SH-SY5Y (cell line): Measurements from ENCODE around the gene KRT20.

Experiments
- GATA2 ChIP-seq: IDR thresholded peaks from 2 replicates; pipeline ENCODE4 v1.6.1; 2011; ENCODE audit warnings: mild to moderate bottlenecking, low read depth, low read length
- GATA3 ChIP-seq: IDR thresholded peaks from 2 replicates; pipeline ENCODE4 v1.6.1; 2011; ENCODE audit warnings: low read depth, mild to moderate bottlenecking, low read length, moderate library complexity

KRT20 gene

DNA sequence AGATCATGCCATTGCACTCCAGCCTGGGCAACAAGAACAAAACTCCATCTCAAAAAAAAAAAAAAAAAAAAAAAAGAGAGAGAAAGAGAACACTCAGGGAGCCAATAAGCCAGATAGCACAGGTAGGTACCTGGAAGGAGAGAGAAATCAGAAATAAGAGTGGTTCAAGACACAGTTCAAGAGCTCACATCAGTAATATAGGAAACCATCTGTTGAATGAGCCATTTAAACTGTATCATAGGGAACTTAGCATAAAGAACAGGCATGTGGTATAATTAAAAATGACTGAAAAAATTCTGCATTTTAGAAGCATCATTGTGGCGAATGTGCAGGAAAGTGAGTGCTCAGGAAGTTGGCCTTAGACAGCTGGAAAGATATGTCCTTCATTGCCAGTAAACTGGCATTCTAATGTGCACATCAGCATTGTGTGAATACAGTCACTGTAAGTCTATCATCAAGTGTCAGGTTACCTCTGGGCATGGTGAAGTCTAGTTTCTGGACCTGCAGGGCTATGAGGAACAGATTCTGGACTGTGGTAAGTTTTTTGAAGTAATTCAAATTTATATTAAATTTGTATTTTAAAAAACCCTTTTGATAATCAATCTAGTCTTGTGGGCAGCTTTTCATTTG, 38.4 kb downstream of the KRT20 start:
- TF ChIP-seq GATA3: no peak
- TF ChIP-seq GATA2: no peak

DNA sequence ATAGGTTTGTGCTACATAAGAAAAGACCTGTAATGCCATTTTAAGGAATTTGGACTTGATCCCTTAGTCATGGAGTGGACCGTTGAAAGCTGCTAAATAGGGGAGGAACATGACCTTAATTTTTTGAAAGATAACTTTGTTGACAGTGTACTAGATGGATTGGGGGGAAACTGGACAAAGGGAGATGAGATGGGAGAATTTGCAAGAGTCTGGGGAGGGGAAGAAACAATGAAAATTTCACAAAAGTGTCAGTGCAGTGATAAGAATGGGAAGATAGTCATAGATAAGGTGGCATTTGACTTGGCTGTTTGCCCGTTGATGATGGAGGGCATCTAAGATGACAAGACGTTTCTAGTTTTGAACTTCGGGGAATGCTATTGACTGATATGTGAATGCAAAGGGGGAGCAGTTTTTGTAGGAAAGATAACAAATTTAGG, 40.4 kb downstream of the KRT20 start:
- TF ChIP-seq GATA3 (no peak), GATA2 (no peak)

DNA sequence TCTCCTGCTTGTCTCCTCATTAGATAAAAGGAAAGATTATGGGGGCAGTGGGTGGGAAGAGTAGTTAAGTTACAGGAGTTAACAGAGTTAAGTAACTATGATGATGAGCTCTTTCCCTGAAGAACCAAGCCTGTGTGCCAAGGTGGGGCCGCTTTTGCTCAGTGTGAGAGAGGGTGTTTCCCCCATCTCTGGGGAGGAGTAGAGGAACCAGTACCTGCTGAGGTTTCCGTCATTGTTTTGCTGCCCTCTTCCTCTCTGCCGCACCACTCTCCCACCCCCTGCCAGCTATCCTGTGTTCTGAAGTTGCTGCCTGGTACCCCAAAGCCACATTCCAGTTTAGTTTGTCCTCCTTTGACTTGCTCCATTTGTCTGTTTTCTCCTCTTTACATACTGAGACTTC, 41.8 kb downstream of the KRT20 start:
- no peak for TF ChIP-seq GATA2
- TF ChIP-seq GATA3: no peak

DNA sequence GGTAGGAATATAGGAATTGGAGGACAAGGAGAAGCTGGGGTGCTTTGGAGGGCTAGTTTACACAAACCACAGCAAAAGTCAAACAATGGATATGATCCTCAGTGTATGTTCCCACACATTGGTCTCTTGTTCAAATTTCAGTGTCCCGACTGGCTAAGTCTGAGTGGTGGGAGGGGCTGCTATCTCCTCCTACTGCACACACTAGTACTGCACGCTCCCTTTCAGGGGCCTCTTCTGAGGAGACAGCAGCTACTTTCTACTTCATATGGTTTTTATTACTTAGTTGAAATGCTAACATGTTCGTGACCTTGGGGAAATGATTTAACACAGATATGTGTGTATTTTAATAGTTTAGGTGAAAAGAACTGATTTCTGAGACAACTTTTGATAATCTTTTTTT, 43.8 kb downstream of the KRT20 start:
- TF ChIP-seq GATA2: no peak
- no peak for TF ChIP-seq GATA3

DNA sequence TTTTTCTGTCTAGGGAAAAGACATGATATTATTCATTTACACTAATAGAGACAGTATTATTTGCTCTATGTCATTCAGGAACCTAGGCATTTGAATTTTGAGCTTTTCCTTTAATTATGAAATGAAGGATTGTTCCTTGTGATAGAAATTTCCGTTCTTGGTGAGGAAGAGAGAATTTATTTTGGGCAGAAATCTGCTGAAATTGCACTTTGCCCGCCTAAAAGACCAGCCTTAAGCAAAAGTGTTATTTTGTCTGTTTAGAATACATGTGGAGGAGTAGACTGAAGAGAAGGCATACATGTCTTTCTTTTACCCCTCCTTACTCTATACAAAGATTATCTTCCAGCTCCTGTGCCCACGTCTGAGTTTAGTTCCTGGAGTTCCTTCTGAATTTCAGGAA, 45.8 kb downstream of the KRT20 start:
- TF ChIP-seq GATA2: no peak
- TF ChIP-seq GATA3: no peak

DNA sequence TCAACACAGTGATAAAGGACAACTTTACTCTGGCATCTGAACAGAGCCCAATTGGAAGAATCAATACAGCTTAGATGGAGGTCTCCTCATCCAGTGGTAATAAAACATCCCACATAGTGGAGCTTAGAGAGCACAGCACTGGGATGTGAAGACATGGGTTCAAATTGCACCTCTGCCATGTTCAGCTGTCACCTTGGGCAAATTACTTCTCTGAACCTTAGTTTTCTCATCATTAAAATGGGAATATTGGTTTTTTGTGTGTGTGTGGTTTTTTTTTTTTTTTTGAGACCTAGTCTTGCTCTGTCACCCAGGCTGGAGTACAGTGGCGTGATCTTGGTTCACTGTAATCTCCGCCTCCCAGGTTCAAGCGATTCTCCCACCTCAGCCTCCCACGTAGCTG, 49.0 kb downstream of the KRT20 start:
- TF ChIP-seq GATA3 (no peak), GATA2 (no peak)

DNA sequence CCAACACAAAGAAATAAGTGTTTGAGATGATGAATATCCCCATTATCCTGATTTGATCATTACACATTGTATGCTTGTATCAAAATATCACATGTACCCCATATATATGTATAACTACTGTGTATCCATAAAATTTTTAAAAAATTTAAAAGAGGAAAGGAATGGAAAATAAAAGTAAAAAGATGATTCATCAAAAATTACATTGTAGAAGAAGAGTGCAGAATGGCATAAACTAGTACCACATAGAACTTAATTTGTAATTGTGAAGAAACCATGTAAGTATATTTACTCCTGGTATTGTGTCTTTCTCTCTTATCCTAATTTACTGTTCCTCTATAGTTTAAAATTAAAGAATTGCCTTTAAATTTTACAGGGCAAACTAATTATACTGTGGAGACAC, 51.2 kb downstream of the KRT20 start:
- TF ChIP-seq GATA2 (no peak), GATA3 (no peak)

DNA sequence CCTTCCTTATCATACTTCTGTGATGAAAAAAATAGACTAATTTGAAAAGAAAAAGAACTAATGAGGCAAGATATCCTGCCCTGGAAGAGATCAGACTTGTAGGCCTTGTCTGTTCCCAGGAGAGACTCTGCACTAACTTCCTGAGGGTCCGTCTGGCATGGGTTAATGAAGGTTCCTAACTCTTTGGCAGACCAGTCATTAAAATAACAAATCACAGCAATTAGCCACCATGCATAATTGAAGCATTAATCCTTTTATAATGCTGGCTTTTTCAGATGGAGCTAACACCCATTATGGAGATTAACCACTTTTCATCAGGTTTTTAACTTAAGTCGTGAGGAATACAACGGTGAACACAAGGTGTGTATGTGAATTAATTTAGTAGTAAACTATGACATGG, 52.2 kb downstream of the KRT20 start:
- no peak for TF ChIP-seq GATA3
- no peak for TF ChIP-seq GATA2

DNA sequence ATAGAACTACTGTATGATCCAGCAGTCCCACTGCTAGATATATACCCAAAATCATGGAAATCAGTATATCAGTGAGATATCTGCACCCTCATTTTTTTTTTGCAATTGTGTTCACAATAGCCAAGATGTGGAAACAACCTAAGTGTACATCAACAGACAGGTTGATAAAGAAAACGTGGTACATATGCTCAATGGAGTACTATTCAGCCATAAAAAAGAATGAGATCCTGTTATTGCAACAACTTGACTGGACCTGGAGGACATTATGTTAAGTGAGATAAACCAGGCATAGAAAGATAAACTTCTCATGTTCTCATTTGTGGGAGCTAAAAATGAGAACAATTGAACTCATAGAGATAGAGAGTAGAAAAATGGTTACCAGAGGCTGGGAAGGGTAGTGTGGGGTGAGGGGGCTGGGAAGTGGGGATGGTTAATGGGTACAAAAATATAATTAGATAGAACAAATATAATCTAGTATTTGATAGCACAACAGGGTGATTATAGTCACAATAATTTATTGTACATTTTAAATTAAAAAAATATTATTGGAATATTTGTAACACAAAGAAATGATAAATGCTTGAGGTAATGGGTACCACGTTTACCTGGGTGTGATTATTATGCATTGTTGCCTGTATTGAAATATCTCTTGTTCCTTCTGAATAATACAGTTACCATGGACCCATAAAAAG, 54.8 kb downstream of the KRT20 start:
- no peak for TF ChIP-seq GATA3
- TF ChIP-seq GATA2: no peak

DNA sequence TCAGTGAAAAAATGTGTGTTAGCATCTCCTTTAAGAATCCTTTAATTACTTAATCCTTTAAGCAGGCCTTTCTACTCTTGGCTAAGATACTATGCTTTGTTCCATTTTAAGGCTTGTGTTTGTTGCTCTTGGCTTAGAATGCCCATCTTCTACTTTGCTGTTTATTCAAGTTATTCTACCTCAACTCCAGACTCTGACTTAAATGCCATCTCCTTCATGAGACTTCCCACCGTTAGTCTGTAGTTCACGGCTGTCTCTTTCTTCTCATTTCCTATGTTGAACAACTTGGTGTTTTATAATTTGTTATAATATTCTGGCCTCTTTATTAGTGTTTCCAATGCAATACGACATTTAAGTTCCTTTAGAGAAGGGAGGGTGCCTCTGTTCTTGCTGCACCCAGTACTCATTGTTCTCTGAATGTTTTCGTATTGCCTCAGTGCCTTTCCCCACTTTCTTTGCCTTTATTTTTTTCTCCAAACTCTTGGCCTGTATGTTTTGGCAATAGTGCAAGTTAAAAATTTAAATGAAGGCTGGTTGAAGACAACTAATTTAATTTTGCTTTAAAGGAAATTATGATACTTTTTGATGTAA, 56.5 kb downstream of the KRT20 start:
- TF ChIP-seq GATA2: no peak

DNA sequence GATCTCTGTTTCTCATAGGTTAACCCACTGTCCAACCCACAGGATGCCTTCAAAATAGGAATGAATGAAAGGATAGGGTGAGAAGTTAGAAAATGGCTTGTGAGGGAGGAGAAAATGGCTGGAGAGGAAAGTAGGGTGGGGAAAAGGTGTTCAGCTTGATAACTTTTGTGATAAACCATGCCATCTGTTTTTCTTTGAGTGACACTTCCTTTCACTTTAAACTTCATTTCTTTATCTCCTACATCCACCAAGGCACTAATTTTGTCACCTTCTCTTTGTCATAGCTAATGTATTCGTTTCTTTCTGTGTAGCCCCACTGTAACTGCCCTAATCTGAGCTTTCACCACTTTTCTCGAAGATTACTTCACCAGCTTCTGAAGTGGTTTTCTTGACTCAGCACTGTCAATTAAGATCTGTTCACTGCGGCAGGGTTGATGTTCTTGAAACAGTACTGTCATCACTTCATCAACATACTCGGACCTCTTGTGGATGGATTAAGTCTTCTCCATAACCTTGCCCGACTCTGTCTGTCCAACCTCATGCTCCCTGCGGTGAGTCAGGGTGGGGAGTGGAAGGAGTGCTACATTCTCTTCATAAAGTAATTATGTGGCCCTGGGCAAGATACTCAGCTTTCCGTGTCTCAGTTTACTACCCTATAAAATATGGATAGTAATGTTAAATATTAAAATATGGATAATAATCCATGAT, 57.1 kb downstream of the KRT20 start:
- TF ChIP-seq GATA2: no peak
- no peak for TF ChIP-seq GATA3
